Fibroblast of the aortic adventitia (primary cell): ENCODE results near the gene LUZP2. TPM values are rescaled to one million over a fixed set of nuclear protein-coding genes. Genes with fewer than 3 reads are reported as not detected.

Experiments
- DNase-seq: peaks from one replicate; pipeline ENCODE4 v3.0.0-alpha.2; 2010; ENCODE audit warnings: low read depth
- H3K4me3 ChIP-seq: 2 replicates; pipeline ENCODE4 v1.5.1; 2011; ENCODE audit warnings: low read depth, mild to moderate bottlenecking, control low read depth, low read length, moderate library complexity
- total RNA-seq: library from RNA; depleted of rRNA; stranded (reverse); fragments of >200 nt; gene quantifications from 2 replicates; pipeline ENCODE4 v1.2.3, GENCODE V29; 2012; ENCODE audit warnings: low replicate concordance
- TF ChIP-seq, protein P1 (sequence below): IDR thresholded peaks from 2 replicates; pipeline ENCODE4 v1.5.1; 2011; ENCODE audit warnings: mild to moderate bottlenecking, low read length, control low read depth, inconsistent platforms; ENCODE audit not compliant: insufficient read depth

LUZP2 gene
- total RNA-seq, 1 donor, result 20.6 TPM

DNA sequence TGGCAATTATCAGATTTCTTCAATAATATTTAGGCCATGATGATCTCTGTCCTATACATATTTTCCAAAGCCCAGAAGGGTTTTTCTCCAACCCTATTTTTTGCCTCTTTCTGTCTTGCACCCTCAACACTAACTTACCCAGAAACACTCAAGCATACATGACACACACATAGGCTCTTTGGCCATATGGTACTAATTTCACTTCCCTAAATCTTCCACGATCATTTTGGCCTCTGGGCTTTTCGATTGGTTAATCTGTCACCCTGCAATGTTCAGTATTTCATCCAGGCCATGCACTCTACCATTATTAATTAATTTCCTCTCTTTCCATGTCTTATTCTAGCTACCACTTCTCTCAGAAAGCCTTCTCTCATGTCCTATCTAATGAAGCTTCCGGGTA is 59.8 kb downstream of the LUZP2 start:
- TF ChIP-seq, protein P1, sequence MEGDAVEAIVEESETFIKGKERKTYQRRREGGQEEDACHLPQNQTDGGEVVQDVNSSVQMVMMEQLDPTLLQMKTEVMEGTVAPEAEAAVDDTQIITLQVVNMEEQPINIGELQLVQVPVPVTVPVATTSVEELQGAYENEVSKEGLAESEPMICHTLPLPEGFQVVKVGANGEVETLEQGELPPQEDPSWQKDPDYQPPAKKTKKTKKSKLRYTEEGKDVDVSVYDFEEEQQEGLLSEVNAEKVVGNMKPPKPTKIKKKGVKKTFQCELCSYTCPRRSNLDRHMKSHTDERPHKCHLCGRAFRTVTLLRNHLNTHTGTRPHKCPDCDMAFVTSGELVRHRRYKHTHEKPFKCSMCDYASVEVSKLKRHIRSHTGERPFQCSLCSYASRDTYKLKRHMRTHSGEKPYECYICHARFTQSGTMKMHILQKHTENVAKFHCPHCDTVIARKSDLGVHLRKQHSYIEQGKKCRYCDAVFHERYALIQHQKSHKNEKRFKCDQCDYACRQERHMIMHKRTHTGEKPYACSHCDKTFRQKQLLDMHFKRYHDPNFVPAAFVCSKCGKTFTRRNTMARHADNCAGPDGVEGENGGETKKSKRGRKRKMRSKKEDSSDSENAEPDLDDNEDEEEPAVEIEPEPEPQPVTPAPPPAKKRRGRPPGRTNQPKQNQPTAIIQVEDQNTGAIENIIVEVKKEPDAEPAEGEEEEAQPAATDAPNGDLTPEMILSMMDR, result no peak
- no peak for DNase-seq
- no peak overlapping the region for H3K4me3 ChIP-seq

- TF ChIP-seq, protein P1, result no peak
- H3K4me3 ChIP-seq, result no peak overlapping the region
- no peak for DNase-seq
These were observed 62.5 kb downstream of the LUZP2 start for GRCh38 chr11:24559315-24559714.

DNA sequence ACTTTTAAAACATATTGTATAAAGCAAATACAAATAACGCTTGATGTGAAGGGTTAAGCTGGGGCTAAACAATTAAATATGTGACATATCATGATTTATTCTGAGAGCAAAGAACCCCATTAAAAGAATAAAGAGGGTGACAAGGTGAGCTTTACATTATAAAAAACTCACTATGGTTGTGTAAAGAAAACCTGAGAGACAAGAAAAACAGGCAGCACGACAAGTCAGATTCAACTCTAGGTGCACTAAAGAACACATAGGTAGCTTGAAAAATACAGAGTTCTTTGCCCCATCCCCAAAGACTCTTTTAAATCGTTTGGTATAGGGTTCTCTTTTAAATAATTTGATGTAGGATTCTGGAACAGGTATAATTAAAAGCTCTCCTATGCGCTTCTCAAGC is 63.5 kb downstream of the LUZP2 start:
- TF ChIP-seq, protein P1, result no peak
- DNase-seq, result no peak
- no peak overlapping the region for H3K4me3 ChIP-seq

DNA sequence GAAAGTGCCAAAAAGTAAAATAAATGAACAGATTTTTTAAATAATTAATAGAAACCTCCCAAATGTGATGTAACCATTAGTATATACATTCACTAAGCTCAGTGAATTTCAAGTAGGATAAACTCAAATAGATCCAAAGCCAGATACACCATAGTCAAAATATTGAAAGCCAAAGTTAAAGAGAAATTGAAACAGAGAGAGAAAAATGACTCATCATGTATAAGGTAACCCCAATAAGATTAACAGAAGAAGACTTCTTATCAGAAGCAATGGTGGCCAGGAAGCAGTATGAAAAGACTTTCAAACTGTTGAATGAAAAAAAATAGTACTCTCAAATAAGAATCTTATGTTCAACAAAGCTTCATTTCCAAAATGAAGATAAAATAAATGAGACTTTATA is 70.5 kb downstream of the LUZP2 start:
- no peak for DNase-seq
- TF ChIP-seq, protein P1, result no peak
- H3K4me3 ChIP-seq, result no peak overlapping the region

DNA sequence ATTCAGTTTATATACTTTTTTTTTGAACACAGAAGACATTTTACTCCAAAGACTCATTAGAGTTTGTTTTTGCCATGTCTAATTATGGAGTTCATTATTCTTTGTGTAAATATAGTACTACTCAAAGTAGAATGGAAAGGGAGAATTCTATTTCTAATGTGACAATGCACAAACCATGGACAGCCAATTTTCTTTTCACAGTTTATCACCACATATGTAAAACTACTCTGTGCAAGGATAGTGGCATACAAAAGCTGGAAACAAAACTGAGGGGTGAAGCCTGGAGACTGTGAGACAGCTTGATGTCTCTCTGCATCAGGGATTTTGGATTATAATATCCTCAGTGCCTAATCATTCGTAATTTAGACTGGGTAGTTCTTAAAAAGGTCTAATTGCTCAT is 75.5 kb downstream of the LUZP2 start:
- no peak overlapping the region for H3K4me3 ChIP-seq
- TF ChIP-seq, protein P1, result no peak
- DNase-seq, result no peak

DNA sequence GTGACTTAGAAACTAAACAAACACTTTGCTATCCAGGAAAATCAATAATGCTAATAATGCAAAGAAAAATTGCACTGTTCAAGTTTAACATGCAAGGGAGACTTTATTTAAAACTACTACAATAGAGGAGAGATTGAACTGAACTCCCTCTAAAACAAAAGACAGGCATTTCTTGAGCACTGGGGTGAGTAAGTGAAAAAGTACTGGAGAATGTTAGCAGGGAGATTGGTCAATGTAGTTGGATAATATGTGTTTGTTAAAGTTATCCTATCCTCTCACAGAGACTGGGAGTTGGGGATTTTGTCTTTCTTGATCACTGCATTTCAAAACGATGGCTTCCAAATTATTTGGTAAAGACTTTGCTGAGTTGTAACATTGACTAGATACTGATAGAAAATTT is 77.6 kb downstream of the LUZP2 start:
- peak; percentile 59 for DNase-seq
- TF ChIP-seq, protein P1, result no peak
- no peak overlapping the region for H3K4me3 ChIP-seq

GRCh38 chr11:24575392-24575791 is 78.5 kb downstream of the LUZP2 start:
- no peak overlapping the region for H3K4me3 ChIP-seq
- TF ChIP-seq, protein P1, result no peak
- peak; percentile 92 for DNase-seq
